Activated CD8-positive, alpha-beta memory T cell treated with anti-CD3 and anti-CD28 coated beads, Interleukin-2, amount 50 U/mL, for 1 hour (primary cell): ENCODE results near the gene ERCC4.

Source experiments
- DNase-seq: peaks from one replicate; pipeline ENCODE4 v3.0.0-alpha.2; 2020; ENCODE audit errors: extremely low read depth

Gene ERCC4

DNA sequence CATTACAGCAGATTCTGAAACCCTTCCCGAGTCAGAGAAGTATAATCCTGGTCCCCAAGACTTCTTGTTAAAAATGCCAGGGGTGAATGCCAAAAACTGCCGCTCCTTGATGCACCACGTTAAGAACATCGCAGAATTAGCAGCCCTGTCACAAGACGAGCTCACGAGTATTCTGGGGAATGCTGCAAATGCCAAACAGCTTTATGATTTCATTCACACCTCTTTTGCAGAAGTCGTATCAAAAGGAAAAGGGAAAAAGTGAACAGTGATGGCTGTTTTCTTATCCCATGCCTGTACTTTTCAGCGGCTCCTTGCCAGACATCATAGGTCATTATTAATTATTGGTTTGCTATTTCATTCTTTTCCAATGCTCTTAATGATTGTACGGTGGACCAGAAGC lies 28.1 kb downstream of the ERCC4 start:
- no peak for DNase-seq

DNA sequence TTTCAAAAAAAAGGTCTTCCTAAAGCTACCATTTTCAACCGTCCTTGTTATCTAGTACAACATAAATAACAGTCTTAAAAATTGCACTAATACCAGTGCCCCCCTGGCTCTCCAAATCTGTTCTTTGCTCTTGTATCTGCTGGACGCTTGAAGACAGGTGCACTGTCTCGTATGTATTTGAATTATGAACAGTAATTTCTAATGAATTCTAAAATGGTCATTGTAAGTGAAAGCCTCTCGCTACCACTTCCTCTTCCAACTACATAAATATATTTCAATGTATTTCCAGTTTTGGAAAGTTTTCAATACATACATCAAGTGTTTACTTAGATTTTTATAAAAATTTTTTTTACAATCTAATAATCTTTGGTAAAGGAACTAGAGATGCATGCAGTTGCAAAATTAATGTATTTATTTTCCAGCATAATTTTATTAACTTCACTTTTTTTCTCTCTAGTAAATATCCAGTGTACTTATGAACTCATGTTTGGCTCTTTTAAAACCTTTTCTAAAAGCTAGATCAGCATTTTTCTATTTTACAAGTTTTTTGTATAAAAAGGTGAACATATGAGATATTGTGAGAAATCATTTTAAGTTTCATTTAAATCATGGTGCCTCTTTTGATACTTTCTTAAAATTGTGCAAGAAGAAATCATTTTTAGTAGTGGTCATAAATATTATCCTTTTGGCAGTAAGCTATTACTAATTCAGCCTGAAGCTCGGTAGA lies 31.0 kb downstream of the ERCC4 start:
- no peak for DNase-seq

DNA sequence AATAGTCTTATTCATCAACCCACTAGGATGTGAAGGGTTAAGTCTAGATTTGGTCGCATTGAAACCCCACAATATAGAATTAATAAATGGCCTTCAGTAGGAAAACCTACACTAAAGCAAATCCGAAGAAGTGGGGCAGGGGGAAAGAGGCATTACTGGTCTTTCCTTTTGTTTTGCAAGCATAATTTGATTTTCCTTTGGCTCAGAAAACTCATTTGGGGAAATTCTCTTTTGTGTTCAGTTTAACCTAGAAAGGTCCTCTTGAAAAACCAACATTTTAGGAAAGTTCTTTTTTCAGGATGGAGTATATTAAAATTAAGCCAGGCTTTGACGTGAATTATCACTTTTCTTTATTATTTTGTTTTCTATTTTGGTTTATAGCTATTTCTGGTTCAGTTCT lies 31.7 kb downstream of the ERCC4 start:
- DNase-seq = no peak

DNA sequence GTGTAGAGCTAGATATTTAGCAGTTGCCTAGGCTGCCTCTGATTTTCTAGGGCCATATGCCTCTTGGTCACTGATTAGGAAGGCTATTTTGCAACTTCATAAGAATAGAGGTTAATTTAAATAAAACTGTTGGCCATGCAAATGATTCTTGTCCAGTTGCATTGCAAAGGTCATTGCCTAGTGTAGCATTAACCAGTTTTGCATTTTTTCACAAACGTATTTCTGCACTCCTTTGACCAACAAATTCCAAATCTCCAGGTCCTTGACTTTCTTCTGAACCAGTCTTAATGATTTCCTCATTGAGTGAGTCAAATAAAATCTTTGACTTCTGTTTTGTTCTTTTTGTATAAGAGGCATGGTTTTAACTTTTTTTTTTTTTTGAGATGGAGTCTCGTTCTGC lies 33.5 kb downstream of the ERCC4 start:
- DNase-seq = no peak

DNA sequence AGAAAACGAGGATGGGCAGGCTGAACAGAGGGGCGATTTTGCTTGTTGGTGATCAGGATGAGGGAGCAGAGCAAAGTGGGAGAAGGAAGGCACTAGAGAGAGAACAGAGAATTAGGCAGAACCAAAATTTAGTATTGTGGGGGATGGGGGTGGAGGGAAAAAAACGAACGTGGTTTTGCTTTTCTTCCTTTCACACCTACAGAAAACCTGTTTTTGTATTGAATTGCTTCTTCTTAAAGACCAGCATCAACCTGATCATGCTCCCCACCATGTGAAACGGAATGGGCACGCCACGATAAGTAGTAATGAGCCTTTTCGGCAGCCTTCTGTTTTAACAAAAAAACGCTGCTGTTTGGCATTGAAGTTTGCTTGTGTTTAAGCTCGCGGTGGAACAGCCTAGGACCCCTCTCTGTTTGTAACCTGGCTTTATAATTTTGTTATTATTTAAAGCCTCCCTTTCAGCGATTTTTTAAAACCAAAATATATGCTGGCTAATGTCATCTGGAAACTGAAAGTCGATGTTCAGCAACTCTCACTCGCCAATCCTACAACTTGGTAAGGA lies 36.8 kb downstream of the ERCC4 start:
- no peak for DNase-seq

DNA sequence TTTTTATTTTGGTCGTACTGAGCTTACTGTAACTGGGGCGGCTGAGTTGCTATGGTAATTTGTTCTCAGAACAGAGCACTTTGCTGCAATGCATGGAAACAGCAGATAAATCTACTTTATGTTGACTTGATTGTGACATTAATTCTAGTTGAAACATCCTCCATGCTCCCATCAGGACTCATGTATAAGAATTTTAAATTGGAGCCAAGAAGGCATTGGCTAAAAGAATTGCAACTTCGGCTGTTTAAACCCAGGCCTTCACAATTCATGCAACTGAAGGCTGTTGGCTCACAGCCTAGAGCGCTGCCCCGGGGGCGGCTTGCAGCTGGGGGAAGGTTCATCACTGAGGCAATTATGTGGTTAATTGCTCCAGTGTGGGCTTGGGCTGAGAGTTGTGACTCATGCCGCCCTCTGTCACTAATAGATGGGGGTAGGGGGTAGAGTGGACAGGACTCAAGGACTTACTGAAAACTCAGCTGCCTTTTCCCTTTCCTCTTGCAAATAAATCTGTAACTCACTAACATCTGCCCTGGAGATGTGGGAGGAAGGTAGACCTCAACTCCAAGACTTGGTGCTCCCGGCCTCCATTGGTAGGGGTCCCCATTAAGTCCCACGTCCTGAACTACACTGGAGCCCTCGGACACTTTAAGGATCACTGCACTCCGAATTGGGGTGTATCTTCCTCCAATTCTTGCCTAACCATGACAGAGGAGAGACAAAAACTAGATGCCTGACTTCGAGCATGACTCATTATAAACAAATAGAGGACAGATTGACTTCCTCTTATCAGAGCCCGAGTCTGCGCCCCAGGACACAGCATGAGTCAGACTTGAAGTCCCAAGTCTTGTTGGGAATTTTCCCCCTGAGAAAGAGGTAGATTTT lies 37.5 kb downstream of the ERCC4 start:
- no peak for DNase-seq

DNA sequence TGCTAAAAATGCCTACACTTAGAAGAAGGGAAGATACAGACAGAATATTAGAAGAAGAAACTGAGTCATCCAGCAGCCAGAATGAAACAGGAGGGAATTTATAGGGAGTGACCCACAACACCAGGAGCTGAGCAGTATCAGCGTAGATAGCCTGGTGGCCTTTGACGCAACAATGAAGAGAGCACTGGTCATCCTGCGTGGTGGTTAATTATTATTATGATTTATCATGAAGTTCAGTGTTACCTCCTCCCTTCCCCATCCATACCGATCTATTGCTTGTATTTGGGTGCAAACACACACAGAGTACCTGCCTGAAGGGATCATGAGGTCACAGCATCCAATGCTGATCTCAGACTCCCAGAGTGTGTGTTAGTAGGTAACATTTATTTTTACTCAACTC lies 38.5 kb downstream of the ERCC4 start:
- no peak for DNase-seq

DNA sequence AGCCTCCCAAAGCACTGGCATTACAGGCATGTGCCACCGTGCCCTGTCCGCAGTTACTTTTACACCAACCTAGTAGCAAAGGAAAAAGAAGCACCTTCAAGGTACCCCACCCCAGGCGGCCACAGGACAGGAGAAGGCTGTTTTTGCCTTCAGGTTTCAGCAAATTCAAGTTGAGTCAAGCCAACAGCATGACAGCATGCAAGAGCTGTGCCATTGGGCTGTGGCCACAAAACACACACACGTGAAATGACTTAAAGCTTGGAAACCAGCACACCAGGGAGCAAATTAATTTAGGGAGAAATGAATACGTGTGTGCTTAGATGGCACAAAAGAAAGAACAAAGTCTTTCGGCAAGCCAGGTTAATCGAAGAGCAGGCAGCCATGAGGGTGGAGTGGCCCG lies 39.7 kb downstream of the ERCC4 start:
- no peak for DNase-seq

DNA sequence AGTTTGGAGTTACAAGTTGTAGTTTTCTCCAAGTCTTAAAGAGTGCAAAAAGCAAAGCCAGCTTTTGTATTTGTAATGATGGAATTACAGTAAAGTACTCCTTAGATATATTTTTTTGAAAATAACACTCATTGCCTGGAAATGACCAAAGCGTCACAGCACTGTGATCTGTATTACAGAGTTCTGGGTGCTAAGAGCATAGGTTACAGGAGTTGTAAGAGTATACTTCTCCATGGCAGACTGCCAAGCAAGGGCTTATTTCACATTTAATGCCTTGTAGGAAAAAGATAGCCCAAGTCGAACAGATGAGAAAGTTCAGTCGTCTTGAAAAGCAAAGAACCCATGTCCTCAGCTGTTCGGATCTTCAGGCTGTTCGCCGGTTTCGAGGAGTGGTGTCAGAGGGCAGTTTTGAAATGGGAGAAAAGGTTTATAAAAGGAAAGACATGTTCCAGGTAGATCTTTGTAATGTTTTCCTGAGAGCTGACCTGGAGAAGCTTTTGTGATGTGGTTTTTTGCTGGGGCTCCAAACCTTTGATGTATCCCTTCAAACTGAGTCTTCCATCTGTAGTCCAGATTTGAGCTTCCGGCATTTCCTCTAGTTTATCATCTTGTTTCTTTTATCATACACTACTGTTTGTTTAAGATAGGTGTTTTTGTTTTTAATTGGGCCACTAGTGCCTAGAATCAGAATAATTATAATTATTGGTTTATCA lies 41.3 kb downstream of the ERCC4 start:
- DNase-seq = no peak

DNA sequence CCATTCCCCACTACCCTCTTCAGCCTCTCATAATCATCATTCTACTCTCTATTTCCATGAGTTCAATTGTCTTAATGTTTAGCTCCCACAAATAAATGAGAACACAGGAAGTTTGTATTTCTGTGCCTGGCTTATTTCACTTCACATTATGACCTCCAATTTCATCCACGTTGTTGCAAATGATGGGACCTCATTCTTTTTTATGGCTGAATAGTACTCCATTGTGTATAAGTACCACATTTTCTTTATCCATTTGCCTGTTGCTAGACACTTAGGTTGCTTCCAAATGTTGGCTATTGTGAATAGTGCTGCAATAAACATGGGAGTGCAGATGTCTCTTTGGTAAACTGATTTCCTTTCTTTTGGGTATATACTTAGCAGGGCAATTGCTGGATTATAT lies 42.3 kb downstream of the ERCC4 start:
- no peak for DNase-seq

DNA sequence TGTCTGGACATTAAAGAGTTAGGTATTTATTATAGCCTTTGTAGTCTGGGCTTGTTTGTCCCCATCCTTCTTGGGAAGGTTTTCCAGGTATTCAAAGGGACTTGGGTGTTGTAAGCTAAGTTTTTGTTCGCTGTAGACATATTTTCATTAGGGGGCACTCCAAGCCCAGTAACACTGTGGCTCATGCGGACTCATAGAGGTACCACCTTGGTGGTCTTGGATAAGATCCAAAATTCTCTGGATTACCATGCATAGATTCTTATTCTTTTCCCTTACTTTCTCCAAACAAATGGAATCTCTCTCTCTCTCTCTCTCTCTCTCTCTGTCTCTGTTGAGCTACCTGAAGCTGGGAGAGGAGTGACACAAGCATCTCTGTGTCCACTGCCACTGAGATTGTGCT lies 48.9 kb downstream of the ERCC4 start:
- DNase-seq = no peak

DNA sequence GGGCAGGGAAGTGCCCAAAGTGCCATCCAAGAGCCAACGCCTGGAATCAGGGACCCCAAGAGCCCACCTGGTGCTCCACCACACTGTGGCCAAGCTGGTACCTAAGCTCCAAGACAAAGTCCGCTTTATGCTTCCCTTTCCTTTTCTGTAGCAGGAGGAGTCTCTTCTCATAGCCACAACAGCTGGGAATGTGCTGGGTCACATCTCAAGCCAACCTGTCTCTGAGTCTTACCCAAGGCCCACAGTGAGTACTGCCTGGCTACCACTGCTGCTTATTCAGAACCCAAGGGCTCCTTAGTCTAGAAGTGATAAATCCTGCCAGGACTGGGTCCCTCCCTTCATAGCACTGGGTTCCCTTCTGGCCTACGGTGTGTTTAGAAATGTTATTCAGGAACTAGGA lies 49.8 kb downstream of the ERCC4 start:
- DNase-seq = no peak

DNA sequence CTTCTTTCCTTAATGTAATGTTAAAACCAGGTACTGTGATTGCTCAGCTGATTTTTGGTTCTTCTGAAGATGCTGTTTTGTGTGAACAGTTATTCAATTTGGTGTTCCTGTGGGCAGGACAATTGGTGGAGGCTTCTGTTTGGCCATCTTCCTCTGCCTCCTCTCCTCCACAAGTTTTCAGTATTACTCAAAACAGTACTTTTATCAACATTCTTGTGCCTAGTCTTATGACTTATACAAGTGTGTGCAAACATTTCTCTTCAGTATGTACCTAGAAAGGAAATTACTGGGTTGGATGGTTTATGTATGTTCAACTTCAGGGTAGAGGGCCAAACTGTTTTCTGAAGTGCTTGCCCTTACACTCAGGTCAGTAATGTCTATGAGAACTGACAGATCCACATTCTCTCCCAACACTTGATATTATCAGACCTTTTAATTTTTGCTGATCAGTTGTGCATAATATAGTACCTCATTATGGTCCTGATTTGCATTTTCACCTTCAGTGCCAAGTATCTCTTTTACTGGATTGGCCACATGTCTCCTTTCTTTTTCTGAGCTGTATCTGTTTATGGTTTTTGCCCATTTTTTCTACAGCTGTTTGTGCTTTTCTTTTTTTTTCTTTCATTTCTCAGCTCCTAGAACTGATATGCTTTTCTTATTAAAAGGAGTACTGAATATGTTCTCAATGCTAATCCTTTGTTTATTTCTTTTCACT lies 50.9 kb downstream of the ERCC4 start:
- DNase-seq = no peak

DNA sequence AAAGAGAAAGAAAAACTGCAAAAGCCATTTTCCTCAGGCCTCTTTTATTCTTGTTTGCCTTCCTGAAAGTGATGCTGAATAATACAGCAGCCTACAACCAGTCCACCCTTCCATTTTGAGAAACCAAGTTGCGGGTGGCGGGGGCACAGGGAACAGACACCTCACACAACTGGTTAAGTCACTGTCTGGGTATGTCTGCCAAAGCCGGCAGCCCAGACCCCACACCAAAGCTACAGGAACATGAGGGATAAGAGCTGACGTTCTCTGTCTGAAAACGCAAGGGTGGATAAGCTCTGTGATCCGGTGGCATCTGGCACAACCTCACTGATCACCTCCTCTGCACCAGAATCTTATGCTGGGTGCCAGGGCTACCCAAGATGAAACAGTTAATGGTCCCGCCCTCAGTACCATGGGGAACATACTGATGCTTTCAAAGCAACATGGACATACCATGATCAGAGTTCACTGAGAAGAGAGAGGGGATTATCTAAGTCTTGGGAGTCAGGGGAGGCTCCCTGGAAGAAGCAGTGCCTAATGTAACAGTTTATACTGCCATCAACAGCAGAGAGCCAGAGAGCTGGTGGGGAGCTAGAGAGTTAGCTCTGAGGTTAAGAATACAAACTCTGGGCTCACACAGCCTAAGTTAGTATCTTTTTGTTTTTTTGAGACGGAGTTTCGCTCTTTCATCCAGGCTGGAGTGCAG lies 53.5 kb downstream of the ERCC4 start:
- no peak for DNase-seq

DNA sequence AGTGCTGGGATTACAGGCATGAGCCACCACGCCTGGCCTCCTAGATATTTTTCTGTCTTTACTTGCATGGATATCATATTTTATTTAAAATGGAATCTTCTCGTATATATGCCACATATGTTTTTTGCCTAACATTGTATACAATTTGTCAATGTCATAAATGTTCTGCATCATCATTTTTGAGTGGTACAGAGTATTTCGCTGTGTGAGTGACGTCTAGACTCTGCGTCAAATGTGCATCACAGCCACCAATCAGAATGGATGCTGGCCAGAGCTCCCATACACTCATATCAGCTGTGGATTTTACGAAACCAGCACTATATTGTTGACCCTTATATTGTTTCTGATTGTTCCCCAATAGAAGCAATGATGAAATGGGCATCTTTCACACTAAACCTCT lies 57.2 kb downstream of the ERCC4 start:
- no peak for DNase-seq

DNA sequence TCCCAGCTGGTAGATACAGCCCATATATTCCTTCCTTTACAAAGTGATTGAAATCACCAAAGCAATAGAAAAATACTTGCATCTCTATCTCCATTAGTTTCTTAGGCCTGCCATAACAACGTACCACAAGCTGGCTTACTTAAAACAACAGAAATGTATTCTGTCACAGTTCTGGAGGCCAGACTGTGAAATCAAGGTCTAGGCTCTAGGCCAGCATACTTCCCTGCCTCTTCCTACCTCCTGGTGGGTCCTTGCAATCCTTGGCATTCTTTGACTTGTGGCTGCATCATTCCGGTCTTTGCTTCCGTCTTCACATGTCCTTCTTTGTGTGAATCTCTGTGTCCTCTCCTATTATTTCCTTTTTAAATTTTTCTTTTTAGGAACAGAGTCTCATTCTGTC lies 62.5 kb downstream of the ERCC4 start:
- DNase-seq = no peak

DNA sequence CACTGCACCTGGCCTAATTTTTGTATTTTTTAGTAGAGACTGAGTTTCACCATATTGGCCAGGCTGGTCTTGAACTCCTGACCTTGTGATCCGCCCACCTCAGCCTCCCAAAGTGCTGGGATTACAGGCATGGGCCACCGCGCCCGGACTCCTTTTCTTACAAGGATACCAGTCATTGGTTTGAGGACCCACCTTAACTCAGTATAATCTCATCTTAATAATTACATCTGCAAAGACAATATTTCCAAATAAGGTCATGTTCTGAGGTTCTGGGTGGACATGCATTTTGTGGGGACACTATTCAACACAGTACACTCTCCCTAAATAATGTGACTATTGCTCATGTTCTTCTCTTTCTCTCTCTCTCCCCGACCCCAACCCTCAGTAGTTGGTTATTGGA lies 63.7 kb downstream of the ERCC4 start:
- no peak for DNase-seq

DNA sequence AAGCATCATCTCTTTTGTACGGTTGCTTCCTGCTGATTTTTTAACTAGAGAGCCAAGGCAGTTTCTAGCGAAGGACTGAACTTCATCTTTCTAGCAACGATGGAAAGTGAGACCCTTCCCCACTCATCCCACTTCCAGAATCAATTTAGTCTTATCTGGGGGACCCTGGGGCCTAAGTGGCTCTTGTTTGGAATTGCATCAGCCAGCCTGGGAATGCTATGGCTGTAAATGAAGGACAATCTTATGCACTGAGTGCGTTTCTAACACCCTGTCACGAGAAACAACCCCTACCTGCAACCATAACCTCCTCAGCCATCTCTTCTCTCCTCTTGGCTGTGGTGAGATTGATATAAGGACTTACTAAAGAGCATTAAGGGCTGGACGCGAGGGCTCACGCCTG lies 64.8 kb downstream of the ERCC4 start:
- DNase-seq = no peak

DNA sequence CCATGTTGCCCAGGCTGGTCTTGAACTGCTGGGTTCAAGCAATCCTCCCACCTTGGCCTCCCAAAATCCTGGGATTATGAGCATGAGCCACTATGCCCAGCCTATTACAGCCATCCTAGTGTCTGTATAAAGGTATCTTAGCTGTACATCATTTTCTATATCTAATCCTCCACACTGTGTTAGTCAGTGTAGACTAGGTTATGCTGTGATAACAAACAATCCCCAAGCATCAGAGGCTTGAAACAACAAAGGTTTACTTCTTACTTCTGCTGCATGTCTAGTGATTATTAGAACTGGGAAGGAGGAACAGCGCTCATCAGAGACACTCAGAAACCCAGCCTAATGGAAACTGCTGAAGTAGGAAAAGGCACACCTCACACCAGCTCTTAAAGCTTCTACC lies 68.1 kb downstream of the ERCC4 start:
- no peak for DNase-seq

DNA sequence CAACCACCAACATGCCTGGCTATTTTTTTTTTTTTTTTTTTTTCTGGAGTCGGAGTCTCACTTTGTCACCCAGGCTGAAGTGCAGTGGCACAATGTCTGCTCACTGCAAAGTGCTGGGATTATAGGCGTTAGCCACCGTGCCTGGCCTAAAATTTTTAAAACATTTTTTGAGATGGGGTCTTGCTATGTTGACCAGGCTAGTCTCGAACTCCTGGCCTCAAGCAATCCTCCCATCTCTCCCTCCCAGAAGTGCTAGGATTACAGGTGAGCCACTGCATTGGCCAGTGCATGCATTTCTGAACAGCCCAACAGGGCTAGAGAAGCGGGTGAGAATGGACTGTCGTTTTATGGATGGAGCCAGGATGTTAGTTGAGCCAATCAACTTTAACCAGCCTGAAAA lies 72.4 kb downstream of the ERCC4 start:
- no peak for DNase-seq

DNA sequence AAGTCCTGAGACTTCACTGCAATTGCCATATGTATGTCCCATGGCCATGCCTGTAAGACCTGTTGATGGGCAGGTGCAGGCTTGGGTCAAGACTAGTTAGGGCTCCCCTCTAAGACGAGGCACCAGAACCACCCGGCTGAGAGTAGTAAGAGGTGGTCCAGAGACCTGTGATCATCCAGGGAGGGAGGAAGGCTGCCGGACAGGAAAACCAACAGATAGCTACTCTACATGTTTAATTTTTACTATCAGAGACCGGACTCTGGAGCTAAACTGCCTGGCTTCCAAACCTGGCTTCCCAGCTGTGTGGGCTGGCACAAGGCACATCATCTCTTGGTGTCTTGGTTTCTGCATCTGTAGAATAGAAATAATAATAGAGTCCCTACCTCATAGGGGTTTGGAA lies 73.0 kb downstream of the ERCC4 start:
- no peak for DNase-seq
